Kidney epithelial cell (primary cell): ENCODE results near the gene RBM26. TPM values are rescaled to one million over a fixed set of nuclear protein-coding genes. Genes with fewer than 3 reads are reported as not detected.

Experiments
- DNase-seq: peaks from one replicate; pipeline ENCODE4 v3.0.0-alpha.2; 2010; ENCODE audit warnings: low read depth
- H3K27me3 ChIP-seq: 2 replicates; pipeline ENCODE4 v1.6.0; 2011; ENCODE audit warnings: low read length; ENCODE audit not compliant: control insufficient read depth, insufficient read depth
- H3K36me3 ChIP-seq: 2 replicates; pipeline ENCODE4 v1.5.1; 2011; ENCODE audit warnings: low read length; ENCODE audit not compliant: control insufficient read depth, insufficient read depth
- H3K4me3 ChIP-seq: 2 replicates; pipeline ENCODE4 v1.5.1; 2011; ENCODE audit warnings: low read depth, mild to moderate bottlenecking, control low read depth, low read length
- CTCF ChIP-seq: IDR thresholded peaks from 2 replicates; pipeline ENCODE4 v1.5.1; 2011; ENCODE audit warnings: mild to moderate bottlenecking, moderate library complexity, low read length, control low read depth, inconsistent platforms; ENCODE audit not compliant: insufficient read depth, poor library complexity, severe bottlenecking
- total RNA-seq: library from RNA; depleted of rRNA; stranded (reverse); fragments of >200 nt; gene quantifications from 2 replicates; pipeline ENCODE4 v1.2.3, GENCODE V29; 2015

Gene RBM26
- total RNA-seq, 1 donor from 2014 or later, result 25.6 TPM

GRCh38 chr13:79448413-79448812 is 42.4 kb upstream of the RBM26 start:
- no peaks in the 10 kb centered on the region for H3K36me3 ChIP-seq
- H3K4me3 ChIP-seq, result no peak overlapping the region
- no peak for DNase-seq
- TF ChIP-seq CTCF, result no peak
- H3K27me3 ChIP-seq, result no peaks in the 10 kb centered on the region

DNA sequence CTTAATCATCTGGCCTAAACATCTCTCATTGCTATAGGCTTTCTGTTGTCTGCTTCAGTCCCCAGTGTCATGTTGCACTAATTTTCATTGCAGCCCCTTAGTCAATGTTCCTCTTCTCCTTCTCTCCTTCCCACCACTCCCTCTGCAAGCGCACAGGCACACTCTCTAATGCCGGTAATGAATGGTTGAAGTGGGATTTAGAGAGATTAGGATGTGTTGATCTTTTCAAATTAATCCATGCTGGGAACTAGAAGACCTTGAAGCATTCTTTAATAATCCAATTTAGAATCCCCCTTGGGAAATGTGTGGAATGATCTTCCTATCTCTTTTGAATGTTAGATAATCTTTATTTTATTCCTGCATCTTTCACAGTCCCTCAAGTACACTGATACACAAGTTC is 41.7 kb upstream of the RBM26 start:
- no peak for TF ChIP-seq CTCF
- DNase-seq, result no peak
- Histone ChIP-seq H3K36me3 (no peaks in the 10 kb centered on the region), H3K27me3 (no peaks in the 10 kb centered on the region), H3K4me3 (no peak overlapping the region)

DNA sequence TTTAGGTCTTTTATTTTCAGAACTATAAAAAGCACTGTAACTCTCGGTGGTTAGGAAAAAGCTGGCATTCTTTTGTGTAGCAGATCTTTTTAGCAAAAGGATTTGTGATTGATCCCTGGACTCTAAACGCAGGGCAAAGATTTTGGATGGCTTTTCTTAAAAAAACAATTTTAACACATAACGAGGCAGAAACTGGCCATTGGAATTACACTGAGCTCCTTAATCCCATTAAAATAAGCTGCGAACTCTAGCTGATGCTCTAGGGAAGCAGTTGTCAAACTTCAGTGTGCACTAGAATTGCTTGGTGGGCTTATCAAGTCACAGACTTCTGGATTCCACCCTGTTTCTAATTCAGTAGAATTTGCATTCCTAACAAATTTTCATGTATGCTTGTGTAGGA is 41.1 kb upstream of the RBM26 start:
- DNase-seq, result no peak
- Histone ChIP-seq H3K27me3 (no peaks in the 10 kb centered on the region), H3K36me3 (no peaks in the 10 kb centered on the region), H3K4me3 (no peak overlapping the region)
- TF ChIP-seq CTCF, result no peak

DNA sequence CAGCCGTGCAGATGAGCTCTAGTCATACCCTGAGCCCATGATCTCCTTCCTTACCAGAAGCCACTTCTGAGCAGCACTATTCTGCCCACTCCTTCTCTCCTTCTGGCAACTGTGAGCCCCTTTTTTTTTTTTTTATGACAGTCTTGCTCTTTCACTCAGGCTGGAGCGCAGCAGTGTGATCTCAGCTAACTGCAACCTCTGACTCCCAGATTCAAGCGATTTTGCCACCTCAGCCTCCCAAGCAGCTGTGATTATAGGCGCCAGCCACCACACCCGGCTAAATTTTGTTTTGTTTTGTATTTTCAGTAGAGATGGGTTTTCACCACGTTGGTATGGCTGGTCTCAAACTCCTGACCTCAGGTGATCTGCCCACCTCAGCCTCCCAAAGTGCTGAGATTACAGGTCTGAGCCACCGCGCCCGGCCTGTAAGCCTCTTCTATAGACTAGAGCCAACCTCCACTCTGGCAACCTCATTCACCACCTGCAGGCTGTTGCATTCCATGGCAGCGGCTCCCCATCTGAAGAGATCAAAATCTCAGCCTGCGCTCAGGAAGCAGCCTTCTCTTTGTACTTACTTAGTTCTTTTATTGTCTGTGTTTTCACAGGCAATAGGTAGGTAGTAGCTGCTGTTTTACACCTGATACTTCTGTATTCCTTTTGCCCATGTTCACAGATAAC is 40.1 kb upstream of the RBM26 start:
- H3K4me3 ChIP-seq, result no peak overlapping the region
- no peak for DNase-seq
- no peak for TF ChIP-seq CTCF
- no peaks in the 10 kb centered on the region for H3K36me3 ChIP-seq
- no peaks in the 10 kb centered on the region for H3K27me3 ChIP-seq

DNA sequence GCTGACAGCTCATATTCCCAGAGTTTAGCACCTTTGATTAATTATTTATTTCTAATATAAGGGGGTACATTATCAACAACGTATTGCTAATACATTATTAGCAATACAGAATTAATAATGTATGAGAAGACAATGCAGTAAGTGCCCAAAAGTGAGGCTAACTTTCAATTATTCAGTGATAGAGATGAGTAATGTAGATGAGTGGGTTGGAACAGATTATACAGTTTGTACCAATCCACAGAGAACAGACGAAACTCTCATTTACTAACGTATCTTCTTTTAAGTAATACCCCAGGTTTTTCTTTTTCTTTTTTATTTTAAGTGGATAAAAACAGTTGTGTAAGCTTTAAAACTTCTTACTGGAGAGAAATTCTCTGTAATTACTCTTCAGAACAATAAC is 36.7 kb upstream of the RBM26 start:
- H3K36me3 ChIP-seq, result no peaks in the 10 kb centered on the region
- no peak for TF ChIP-seq CTCF
- no peak overlapping the region for H3K4me3 ChIP-seq
- DNase-seq, result no peak
- H3K27me3 ChIP-seq, result no peaks in the 10 kb centered on the region

- no peak overlapping the region for H3K4me3 ChIP-seq
- no peaks in the 10 kb centered on the region for H3K36me3 ChIP-seq
- no peaks in the 10 kb centered on the region for H3K27me3 ChIP-seq
- TF ChIP-seq CTCF, result no peak
- DNase-seq, result no peak
Observed at GRCh38 chr13:79442221-79442620, 36.2 kb upstream of the RBM26 start.
